ENCODE results near the gene SBNO2.

GRCh38 chr19:1119475-1120217, 54.4 kb downstream of the SBNO2 start:
- no peak for TF ChIP-seq POLR2A (IDR thresholded peaks at IDR 0.05)
- TF ChIP-seq POLR2AphosphoS5 (IDR thresholded peaks at IDR 0.05; ENCODE audit: insufficient read depth in 1 of 2, low read depth in 1 of 2): peak in 1 of 2 donors; percentile 23
- TF ChIP-seq, protein P1, sequence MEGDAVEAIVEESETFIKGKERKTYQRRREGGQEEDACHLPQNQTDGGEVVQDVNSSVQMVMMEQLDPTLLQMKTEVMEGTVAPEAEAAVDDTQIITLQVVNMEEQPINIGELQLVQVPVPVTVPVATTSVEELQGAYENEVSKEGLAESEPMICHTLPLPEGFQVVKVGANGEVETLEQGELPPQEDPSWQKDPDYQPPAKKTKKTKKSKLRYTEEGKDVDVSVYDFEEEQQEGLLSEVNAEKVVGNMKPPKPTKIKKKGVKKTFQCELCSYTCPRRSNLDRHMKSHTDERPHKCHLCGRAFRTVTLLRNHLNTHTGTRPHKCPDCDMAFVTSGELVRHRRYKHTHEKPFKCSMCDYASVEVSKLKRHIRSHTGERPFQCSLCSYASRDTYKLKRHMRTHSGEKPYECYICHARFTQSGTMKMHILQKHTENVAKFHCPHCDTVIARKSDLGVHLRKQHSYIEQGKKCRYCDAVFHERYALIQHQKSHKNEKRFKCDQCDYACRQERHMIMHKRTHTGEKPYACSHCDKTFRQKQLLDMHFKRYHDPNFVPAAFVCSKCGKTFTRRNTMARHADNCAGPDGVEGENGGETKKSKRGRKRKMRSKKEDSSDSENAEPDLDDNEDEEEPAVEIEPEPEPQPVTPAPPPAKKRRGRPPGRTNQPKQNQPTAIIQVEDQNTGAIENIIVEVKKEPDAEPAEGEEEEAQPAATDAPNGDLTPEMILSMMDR (IDR thresholded peaks at IDR 0.05): no peak

Measured in vagina (tissue), 2 donors.